CD4-positive, alpha-beta memory T cell (primary cell): ENCODE results near the gene STRN. TPM values are rescaled to one million over a fixed set of nuclear protein-coding genes. Genes with fewer than 3 reads are reported as not detected.

ENCODE experiments used
- CTCF ChIA-PET: fragments of 350-600 bp; sonication (Branson Sonifier 250); formaldehyde crosslinking; loops from one replicate; lab custom pipeline; 2021; ENCODE audit warnings: inconsistent platforms; ENCODE audit not compliant: partially characterized antibody; lab: Charles Lee
- POLR2A ChIA-PET: fragments of 350-600 bp; sonication (Branson Sonifier 250); formaldehyde crosslinking; loops from one replicate; lab custom pipeline; 2021; ENCODE audit not compliant: partially characterized antibody; lab: Charles Lee
- DNase-seq, 5 donors: peaks; one replicate each; pipeline versions ENCODE4 v3.0.0 to v3.0.0-alpha.2; 2020 to 2022; ENCODE audit warnings: mixed read lengths in 1 of 5
- H3K27ac ChIP-seq: one replicate; pipeline ENCODE4 v1.7.0; 2013; ENCODE audit warnings: low read depth, low read length
- H3K27me3 ChIP-seq: 2 replicates; pipeline ENCODE4 v1.7.0; 2013; ENCODE audit warnings: mild to moderate bottlenecking, low read length, moderate library complexity; ENCODE audit not compliant: insufficient read depth
- H3K36me3 ChIP-seq: 2 replicates; pipeline ENCODE4 v1.7.0; 2013; ENCODE audit warnings: mild to moderate bottlenecking, low read length, moderate library complexity; ENCODE audit not compliant: insufficient read depth
- H3K4me1 ChIP-seq: 2 replicates; pipeline ENCODE4 v1.7.0; 2013; ENCODE audit warnings: mild to moderate bottlenecking, low read length, moderate library complexity; ENCODE audit not compliant: insufficient read depth
- H3K4me3 ChIP-seq, 2 donors: one replicate each; pipeline ENCODE4 v1.7.0; 2013; ENCODE audit warnings: low read length in 2 of 2, mild to moderate bottlenecking in 1 of 2
- H3K9me3 ChIP-seq, 2 donors: one replicate each; pipeline ENCODE4 v1.7.0; 2013; ENCODE audit warnings: low read length in 2 of 2, control low read depth in 1 of 2; ENCODE audit not compliant: control insufficient read depth in 1 of 2
- H3K27ac Mint-ChIP-seq, 7 donors: one replicate each; pipeline ENCODE4 v1.8.0; 2020 to 2021; ENCODE audit warnings: mixed read lengths in 7 of 7, mild to moderate bottlenecking in 6 of 7, inconsistent platforms in 3 of 7, moderate library complexity in 3 of 7
- H3K27me3 Mint-ChIP-seq, 2 donors: one replicate each; pipeline ENCODE4 v1.8.0; 2020 to 2021; ENCODE audit warnings: mixed read lengths in 2 of 2
- H3K36me3 Mint-ChIP-seq, 2 donors: one replicate each; pipeline ENCODE4 v1.8.0; 2020 to 2021; ENCODE audit warnings: mixed read lengths in 2 of 2, inconsistent platforms in 1 of 2, mild to moderate bottlenecking in 1 of 2
- H3K4me1 Mint-ChIP-seq, 4 donors: one replicate each; pipeline ENCODE4 v1.8.0; 2020 to 2021; ENCODE audit warnings: mixed read lengths in 4 of 4, mild to moderate bottlenecking in 1 of 4
- H3K4me3 Mint-ChIP-seq, 8 donors: one replicate each; pipeline ENCODE4 v1.8.0; 2020 to 2021; ENCODE audit warnings: mixed read lengths in 8 of 8, mild to moderate bottlenecking in 7 of 8, moderate library complexity in 6 of 8, inconsistent platforms in 3 of 8
- H3K9me3 Mint-ChIP-seq, 8 donors: one replicate each; pipeline ENCODE4 v1.8.0; 2020 to 2021; ENCODE audit warnings: mixed read lengths in 8 of 8, mild to moderate bottlenecking in 5 of 8, inconsistent platforms in 3 of 8, moderate library complexity in 1 of 8
- intact Hi-C: fragments of 100-400 bp; cut with micrococcal nuclease; formaldehyde crosslinking; loops from one replicate; pipeline ENCODE4 v1.15.1; 2023
- polyA plus RNA-seq, 2 donors: library from polyadenylated mRNA; unstranded; fragments of 300-500 nt; fragmentation: Illumina TruSeq; gene quantifications; one replicate each; pipeline ENCODE4 v1.2.3, GENCODE V29; 2021
- total RNA-seq, 2 experiments: library from RNA; stranded (reverse); gene quantifications; one replicate each; pipeline ENCODE4 v1.2.3, GENCODE V29; 2021

The STRN gene
- total and polyA plus RNA-seq, 4 experiments from 2014 or later: 6.7 to 33.4 (median 19.6) TPM

DNA sequence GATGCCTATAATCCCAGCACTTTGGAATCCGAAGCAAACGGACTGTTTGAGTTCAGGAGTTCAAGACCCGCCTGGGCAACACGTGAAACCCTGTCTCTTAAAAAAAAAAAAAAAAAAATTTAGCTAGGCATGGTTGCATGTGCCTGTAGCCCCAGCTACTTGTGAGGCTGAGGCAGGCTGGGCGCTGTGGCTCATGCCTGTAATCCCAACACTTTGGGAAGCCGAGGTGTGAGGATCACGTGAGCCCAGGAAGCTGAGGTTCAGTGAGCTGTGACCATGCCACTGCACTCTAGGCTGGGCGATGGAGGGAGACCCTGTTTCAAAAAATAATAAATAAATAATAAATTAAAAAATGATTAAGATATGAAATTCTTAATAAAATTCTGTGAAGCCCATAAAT is 9.0 kb upstream of the STRN start:
- DNase-seq: no peak
- CTCF ChIA-PET: no interaction called here
- Histone ChIP-seq H3K4me1 (no peaks in the 10 kb centered on the region), H3K9me3 (no peaks in the 10 kb centered on the region), H3K27ac (no peak overlapping the region), H3K36me3 (peaks cover 3% of the 10 kb centered on the region), H3K4me3 (no peak overlapping the region), H3K27me3 (no peaks in the 10 kb centered on the region)
- Mint-ChIP-seq H3K9me3 (peaks cover 0 to 5% (median 0%) of the 10 kb centered on the region in 8 donors), H3K4me1 (no peaks in the 10 kb centered on the region), H3K27me3 (no peaks in the 10 kb centered on the region), H3K4me3 (no peak overlapping the region), H3K27ac (no peak overlapping the region), H3K36me3 (peaks cover 15% of the 10 kb centered on the region in 2 donors)
- POLR2A ChIA-PET: interaction anchor here (0.9 kb wide), 1 partner anchor 9 kb away, joined by 5 read pairs; the partner anchor contains the start of gene STRN
- intact Hi-C loops: no loop called here

- intact Hi-C loops: no loop called here
- H3K4me1 ChIP-seq: no peaks in the 10 kb centered on the region
- H3K4me3 ChIP-seq: no peak overlapping the region
- no peak for DNase-seq
- no peaks in the 10 kb centered on the region for H3K27me3 ChIP-seq
- no peak overlapping the region for H3K27ac ChIP-seq
- CTCF ChIA-PET: interaction anchor here (0.5 kb wide), 1 partner anchor 137 kb away, joined by 3 read pairs; no protein-coding TSS in a partner anchor
- no peak overlapping the region for H3K27ac Mint-ChIP-seq
- POLR2A ChIA-PET: no interaction called here
- H3K4me3 Mint-ChIP-seq: no peak overlapping the region
- H3K36me3 ChIP-seq: no peaks in the 10 kb centered on the region
- no peaks in the 10 kb centered on the region for H3K9me3 ChIP-seq
- no peaks in the 10 kb centered on the region for H3K27me3 Mint-ChIP-seq
- peaks cover 0 to 4% (median 0%) of the 10 kb centered on the region in 8 donors for H3K9me3 Mint-ChIP-seq
- H3K36me3 Mint-ChIP-seq: peaks cover 3 to 4% of the 10 kb centered on the region in 2 donors
- H3K4me1 Mint-ChIP-seq: peaks cover 0 to under 1% (median 0%) of the 10 kb centered on the region in 4 donors
These were observed 7.0 kb upstream of the STRN start for GRCh38 chr2:36973320-36973719.

GRCh38 chr2:36971990-36972389 is 5.7 kb upstream of the STRN start:
- Mint-ChIP-seq H3K27ac (peak overlapping the region in 1 of 7 donors; percentile 42), H3K9me3 (peaks cover 0 to 4% (median 0%) of the 10 kb centered on the region in 8 donors), H3K36me3 (peaks cover 0 to 4% of the 10 kb centered on the region in 2 donors), H3K4me1 (peaks cover 2 to 14% (median 7%) of the 10 kb centered on the region in 4 donors), H3K4me3 (no peak overlapping the region), H3K27me3 (peaks cover 0 to under 1% of the 10 kb centered on the region in 2 donors)
- DNase-seq: no peak
- Histone ChIP-seq H3K36me3 (no peaks in the 10 kb centered on the region), H3K27ac (no peak overlapping the region), H3K9me3 (no peaks in the 10 kb centered on the region), H3K4me3 (no peak overlapping the region), H3K4me1 (peaks cover 7% of the 10 kb centered on the region), H3K27me3 (no peaks in the 10 kb centered on the region)
- POLR2A ChIA-PET: no interaction called here
- intact Hi-C loops: no loop called here
- CTCF ChIA-PET: no interaction called here

DNA sequence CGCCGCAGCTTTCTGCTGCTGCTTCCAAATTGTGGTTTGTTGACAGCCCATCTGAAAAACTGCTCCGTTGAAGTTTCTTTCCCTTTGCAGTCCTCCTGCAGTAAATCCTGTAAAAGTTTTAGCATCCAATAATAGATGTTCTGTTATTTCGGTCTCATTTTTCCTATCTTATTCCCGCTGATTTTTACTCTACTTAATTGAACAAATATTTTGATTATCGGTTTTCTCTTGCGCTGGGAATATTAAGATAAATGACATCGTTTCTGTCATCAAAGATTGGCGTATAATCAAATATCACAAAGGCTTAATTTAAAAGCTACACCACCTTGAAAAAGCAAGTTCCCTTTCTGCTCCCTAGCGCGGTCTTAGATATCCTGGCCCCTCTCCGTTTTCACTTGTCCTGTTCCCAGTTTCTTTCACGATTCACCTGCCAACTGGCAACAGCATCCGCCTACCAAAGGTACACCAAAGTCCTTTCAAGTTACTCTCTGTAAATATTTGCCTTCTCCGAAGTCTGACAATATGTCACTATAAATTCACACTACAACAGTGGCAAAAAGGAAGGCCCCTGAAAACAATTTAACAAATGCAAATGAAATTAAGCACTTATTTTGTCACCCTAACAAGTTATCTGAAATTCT is 1.0 kb upstream of the STRN start:
- H3K36me3 ChIP-seq: no peaks in the 10 kb centered on the region
- peak overlapping the region; percentile 59 to 89 for H3K4me3 ChIP-seq
- Mint-ChIP-seq H3K9me3 (peaks cover 0 to 7% (median 0%) of the 10 kb centered on the region in 8 donors), H3K27ac (peak overlapping the region; percentile 97 to 99 (median 99)), H3K36me3 (peaks cover 0 to 14% of the 10 kb centered on the region in 2 donors), H3K4me1 (peaks cover 26 to 52% (median 38%) of the 10 kb centered on the region in 4 donors), H3K27me3 (peaks cover 0 to 4% of the 10 kb centered on the region in 2 donors), H3K4me3 (peak overlapping the region; percentile 88 to 98 (median 94))
- intact Hi-C loops: loop anchor here (2.0 to 10.0 kb wide), 6 partner anchors 37 to 1783 kb away; partner anchors contain the start of genes ATL2, EIF2AK2, RMDN2 and SRSF7
- H3K27me3 ChIP-seq: no peaks in the 10 kb centered on the region
- no peak for DNase-seq
- peak overlapping the region; percentile 84 for H3K27ac ChIP-seq
- POLR2A ChIA-PET: interaction anchor here (0.5 to 2.5 kb wide), 18 partner anchors 8 to 1784 kb away, joined by 3 to 17 read pairs (median 4); partner anchors contain the start of genes EIF2AK2, GPATCH11, HEATR5B and SRSF7
- CTCF ChIA-PET: interaction anchor here (0.6 to 1.0 kb wide), 2 partner anchors 9 to 36 kb away, joined by 3 read pairs; no protein-coding TSS in a partner anchor
- no peaks in the 10 kb centered on the region for H3K9me3 ChIP-seq
- peaks cover 38% of the 10 kb centered on the region for H3K4me1 ChIP-seq

DNA sequence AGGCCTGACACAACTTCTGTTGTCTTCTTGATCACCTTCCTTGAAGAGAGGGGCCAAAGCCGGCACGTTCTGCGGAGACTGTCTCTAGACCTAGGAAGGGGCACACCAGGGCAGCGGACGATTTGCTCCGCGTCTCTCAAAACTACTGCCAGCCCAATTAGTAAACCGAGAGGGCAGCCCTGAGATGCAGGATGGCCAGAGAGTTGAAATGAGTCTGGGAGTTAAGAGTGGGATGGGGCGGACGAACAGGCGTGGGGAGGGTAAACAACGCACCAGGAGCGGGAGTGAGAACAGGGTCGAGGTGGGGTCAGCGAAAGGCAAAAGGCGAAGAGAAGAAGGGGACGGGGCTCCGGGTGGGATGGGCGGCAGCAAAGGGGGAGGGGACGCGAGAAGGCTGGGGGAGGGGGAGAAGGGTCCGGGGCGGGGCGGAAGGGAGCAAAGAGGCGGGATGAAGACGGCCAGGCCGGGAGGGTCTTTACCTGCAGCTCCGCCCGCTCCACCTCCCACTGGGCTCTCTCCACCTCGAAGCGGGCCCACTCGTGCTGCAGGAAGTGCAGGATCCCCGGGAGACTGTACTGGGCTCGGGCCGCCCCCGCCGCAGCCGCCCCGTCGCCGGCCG is 476 bp downstream of the STRN start:
- Histone ChIP-seq H3K36me3 (no peaks in the 10 kb centered on the region), H3K9me3 (no peaks in the 10 kb centered on the region), H3K27ac (peak overlapping the region; percentile 79), H3K4me1 (peaks cover 49% of the 10 kb centered on the region), H3K27me3 (no peaks in the 10 kb centered on the region), H3K4me3 (peak overlapping the region; percentile 71 to 88)
- Mint-ChIP-seq H3K27ac (peak overlapping the region; percentile 94 to 99 (median 96)), H3K4me3 (peak overlapping the region; percentile 94 to 99 (median 98)), H3K36me3 (peaks cover 0 to 14% of the 10 kb centered on the region in 2 donors), H3K9me3 (peaks cover 0 to 6% (median 0%) of the 10 kb centered on the region in 8 donors), H3K4me1 (peaks cover 38 to 65% (median 48%) of the 10 kb centered on the region in 4 donors), H3K27me3 (peaks cover 0 to 4% of the 10 kb centered on the region in 2 donors)
- intact Hi-C loops: loop anchor here (1.0 to 10.0 kb wide), 8 partner anchors 39 to 1785 kb away; partner anchors contain the start of genes ATL2, CEBPZ, EIF2AK2 and GPATCH11
- CTCF ChIA-PET: interaction anchor here (0.8 kb wide), 1 partner anchor 182 kb away, joined by 3 read pairs; no protein-coding TSS in a partner anchor
- peak in 3 of 5 donors; percentile 2 to 42 (median 7) for DNase-seq
- POLR2A ChIA-PET: interaction anchor here (0.7 to 2.5 kb wide), 18 partner anchors 9 to 1811 kb away, joined by 3 to 17 read pairs (median 4); partner anchors contain the start of genes CEBPZOS, EIF2AK2, GPATCH11 and HEATR5B

- H3K9me3 ChIP-seq: no peaks in the 10 kb centered on the region
- H3K27me3 ChIP-seq: no peaks in the 10 kb centered on the region
- intact Hi-C loops: loop anchor here (5.0 to 10.0 kb wide), 3 partner anchors 192 to 1410 kb away; partner anchors contain the start of genes ATL2, EIF2AK2 and RMDN2
- Mint-ChIP-seq H3K27me3 (peaks cover 0 to 4% of the 10 kb centered on the region in 2 donors), H3K4me1 (peaks cover 40 to 66% (median 50%) of the 10 kb centered on the region in 4 donors), H3K4me3 (peak overlapping the region; percentile 94 to 99 (median 98)), H3K27ac (peak overlapping the region; percentile 73 to 99 (median 96)), H3K36me3 (peaks cover 0 to 14% of the 10 kb centered on the region in 2 donors), H3K9me3 (peaks cover 0 to 6% (median 0%) of the 10 kb centered on the region in 8 donors)
- ChIA-PET POLR2A (no interaction called here), CTCF (no interaction called here)
- H3K27ac ChIP-seq: peak overlapping the region; percentile 79
- no peaks in the 10 kb centered on the region for H3K36me3 ChIP-seq
- DNase-seq: no peak
- peaks cover 55% of the 10 kb centered on the region for H3K4me1 ChIP-seq
- H3K4me3 ChIP-seq: peak overlapping the region; percentile 71 to 88
These were observed 1.1 kb downstream of the STRN start for GRCh38 chr2:36965206-36965605.
